GM12874 (cell line): ENCODE data around the gene KCTD21.

ENCODE experiments used
- TF ChIP-seq, protein P1 (sequence below): IDR thresholded peaks from 2 replicates; pipeline ENCODE4 v1.5.1; 2011; ENCODE audit warnings: low read depth, mild to moderate bottlenecking, control low read depth, low read length, moderate library complexity; ENCODE audit not compliant: insufficient read depth

Gene KCTD21

DNA sequence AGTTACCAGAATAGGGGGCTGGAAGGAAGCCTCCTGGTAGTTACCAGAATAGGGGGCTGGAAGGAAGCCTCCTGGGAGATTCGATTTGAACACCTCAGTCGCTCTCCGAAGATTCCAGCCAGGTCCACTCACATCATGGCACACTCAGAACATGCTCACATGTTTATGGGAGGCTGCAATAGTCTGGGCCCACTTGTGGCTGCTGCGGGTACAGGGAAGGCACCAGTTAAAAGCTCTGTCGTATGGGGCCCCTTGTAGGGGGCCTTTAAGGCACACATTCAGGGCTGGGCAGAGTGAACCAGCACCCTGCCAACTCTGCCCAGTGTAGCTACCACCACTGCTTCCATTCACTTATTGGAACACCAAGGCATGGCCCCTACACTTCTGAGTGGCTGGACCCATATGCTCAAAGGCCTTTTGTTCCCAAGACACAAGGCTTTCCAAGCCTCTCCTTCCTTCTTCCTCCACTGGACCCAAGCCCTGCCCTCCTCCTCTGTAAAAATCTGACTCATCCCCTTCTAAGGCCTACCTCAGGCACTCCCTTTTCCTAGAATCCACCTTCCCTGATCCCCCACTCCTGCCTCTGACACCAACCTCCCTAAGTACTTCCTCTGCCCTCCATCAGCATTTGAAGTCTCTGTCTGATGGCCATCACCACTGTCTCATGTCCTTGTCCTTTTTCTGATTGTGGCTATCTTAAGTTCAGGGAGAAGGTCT lies 28.3 kb upstream of the KCTD21 start:
- TF ChIP-seq, protein P1, sequence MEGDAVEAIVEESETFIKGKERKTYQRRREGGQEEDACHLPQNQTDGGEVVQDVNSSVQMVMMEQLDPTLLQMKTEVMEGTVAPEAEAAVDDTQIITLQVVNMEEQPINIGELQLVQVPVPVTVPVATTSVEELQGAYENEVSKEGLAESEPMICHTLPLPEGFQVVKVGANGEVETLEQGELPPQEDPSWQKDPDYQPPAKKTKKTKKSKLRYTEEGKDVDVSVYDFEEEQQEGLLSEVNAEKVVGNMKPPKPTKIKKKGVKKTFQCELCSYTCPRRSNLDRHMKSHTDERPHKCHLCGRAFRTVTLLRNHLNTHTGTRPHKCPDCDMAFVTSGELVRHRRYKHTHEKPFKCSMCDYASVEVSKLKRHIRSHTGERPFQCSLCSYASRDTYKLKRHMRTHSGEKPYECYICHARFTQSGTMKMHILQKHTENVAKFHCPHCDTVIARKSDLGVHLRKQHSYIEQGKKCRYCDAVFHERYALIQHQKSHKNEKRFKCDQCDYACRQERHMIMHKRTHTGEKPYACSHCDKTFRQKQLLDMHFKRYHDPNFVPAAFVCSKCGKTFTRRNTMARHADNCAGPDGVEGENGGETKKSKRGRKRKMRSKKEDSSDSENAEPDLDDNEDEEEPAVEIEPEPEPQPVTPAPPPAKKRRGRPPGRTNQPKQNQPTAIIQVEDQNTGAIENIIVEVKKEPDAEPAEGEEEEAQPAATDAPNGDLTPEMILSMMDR: no peak

- TF ChIP-seq, protein P1: no peak
Measured at GRCh38 chr11:78216021-78216420, 27.6 kb upstream of the KCTD21 start.

- TF ChIP-seq, protein P1: no peak
Measured at GRCh38 chr11:78214331-78215194, 26.1 kb upstream of the KCTD21 start.

GRCh38 chr11:78213526-78214330 lies 25.3 kb upstream of the KCTD21 start:
- TF ChIP-seq, protein P1: no peak

GRCh38 chr11:78212586-78213371 lies 24.4 kb upstream of the KCTD21 start:
- TF ChIP-seq, protein P1: no peak

GRCh38 chr11:78211565-78211964 lies 23.1 kb upstream of the KCTD21 start:
- TF ChIP-seq, protein P1: no peak
